Measurements from ENCODE around the gene UBIAD1. TPM values are rescaled to one million over a fixed set of nuclear protein-coding genes. Genes with fewer than 3 reads are reported as not detected.
A peak's percentile ranks its signal among the peaks of the same experiment; 100 is the strongest.

UBIAD1 gene
- total RNA-seq (2014; rRNA removed; shearing (Covaris generic)) (22.4 and 22.7 TPM in 2 replicates), total RNA-seq (2022) (27.9 and 28.9 TPM in 2 replicates), Bru-seq, nascent RNA (percentile 75 among the genes with signal in this experiment), BruChase-seq, experiment 1, labeled RNA remaining after a 6-hour chase (percentile 76 among the genes with signal in this experiment), BruChase-seq, experiment 2, labeled RNA remaining after a 2-hour chase (percentile 85 among the genes with signal in this experiment)
- long read RNA-seq, transcript UBIAD1-202 (2 exons, 3,646 nt) = major isoform, 81 of 86 reads
- long read RNA-seq, partial matches to known transcripts = 0 of 86 reads
- long read RNA-seq, other reads (novel, unspliced or antisense) = 3 of 86 reads

DNA sequence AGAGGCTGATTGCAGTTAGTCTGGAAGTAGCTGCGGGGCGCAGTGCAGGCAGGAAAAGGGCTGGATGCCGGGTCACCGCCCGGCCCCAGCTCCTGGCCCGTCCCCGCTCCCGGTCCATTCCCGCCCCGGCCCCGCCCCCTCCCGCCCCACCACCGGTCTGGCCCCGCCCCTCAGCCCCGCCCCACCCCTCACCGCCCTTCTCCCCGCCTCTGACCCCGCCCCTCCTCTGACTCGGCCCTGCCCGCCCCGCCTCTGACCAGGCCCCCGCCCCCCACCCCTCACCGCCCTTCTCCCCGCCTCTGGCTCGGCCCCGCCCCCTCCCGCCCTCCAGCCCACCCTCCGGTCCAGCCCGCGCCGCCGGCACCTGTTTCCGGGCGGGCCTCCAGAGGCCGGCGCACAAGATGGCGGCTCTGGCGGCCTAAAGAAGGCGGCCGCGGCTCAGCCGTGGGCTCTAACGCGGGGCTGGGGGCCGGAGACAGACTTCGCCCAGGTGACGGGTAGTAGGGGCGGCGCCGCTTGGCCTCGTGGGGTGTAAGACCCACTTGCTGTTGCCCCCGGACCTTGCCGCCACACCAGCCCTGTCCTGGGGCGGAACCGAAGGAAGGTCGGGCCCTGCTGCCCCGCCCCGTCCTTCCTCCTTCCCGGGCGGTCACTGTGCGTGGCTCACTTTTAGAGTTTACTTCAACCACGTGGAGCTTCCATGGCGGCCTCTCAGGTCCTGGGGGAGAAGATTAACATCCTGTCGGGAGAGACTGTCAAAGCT is at the start of gene UBIAD1:
Gene UBIAD1 (plus strand): TSS at position 367 of the 763 bp plus-strand sequence. CDS start 334 bp downstream, at position 701.
- no TSS peak for BruUV-seq (replicated peaks)
- Histone ChIP-seq H3K27ac (ENCODE audit: low read depth, low read length, poor library complexity, severe bottlenecking) (peak within 1 kb of the TSS; percentile 63), H3K4me3 (ENCODE audit: low read depth, low read length, poor library complexity, severe bottlenecking) (peak within 1 kb of the TSS; percentile 98), H4K20me1 (ENCODE audit: insufficient read depth, low read length) (no peaks in the 10 kb centered on the region), H2AFZ (ENCODE audit: low read length) (peak within 1 kb of the TSS; percentile 78), H3K4me2 (ENCODE audit: low read length) (peak within 1 kb of the TSS; percentile 94), H3K36me3 (ENCODE audit: insufficient read depth, low read length) (peaks cover 28% of the 10 kb centered on the region), H3K9me2 (ENCODE audit: insufficient read depth, low read length) (no peaks in the 10 kb centered on the region), H3K4me1 (ENCODE audit: insufficient read depth, low read length, poor library complexity, severe bottlenecking) (peaks cover 23% of the 10 kb centered on the region), H3K79me2 (ENCODE audit: insufficient read depth, low read depth, low read length) (peaks cover 45% of the 10 kb centered on the region), H3K9me3 (ENCODE audit: low read length) (no peaks in the 10 kb centered on the region)
- ChIA-PET CTCF (ENCODE audit: unreplicated experiment) (interaction anchor here (0.6 kb wide), 1 partner anchor 112 kb away, joined by 3 read pairs; no protein-coding TSS in a partner anchor), POLR2A (interaction anchor here (0.7 to 3.5 kb wide), 3 partner anchors 8 to 21 kb away, joined by 5 to 10 read pairs (median 9); partner anchors contain the start of gene MTOR)
- peak; percentile 91 for DNase-seq (ENCODE audit: low spot score)
- TF ChIP-seq CTCF (conservative IDR thresholded peaks at IDR 0.05; ENCODE audit: low read length) (no peak), EZH2phosphoT487 (IDR thresholded peaks at IDR 0.05; ENCODE audit: borderline replicate concordance, low read depth, low read length) (no peak)
- intact Hi-C loops (cut with micrococcal nuclease; ENCODE audit: unreplicated experiment) = no loop called here

DNA sequence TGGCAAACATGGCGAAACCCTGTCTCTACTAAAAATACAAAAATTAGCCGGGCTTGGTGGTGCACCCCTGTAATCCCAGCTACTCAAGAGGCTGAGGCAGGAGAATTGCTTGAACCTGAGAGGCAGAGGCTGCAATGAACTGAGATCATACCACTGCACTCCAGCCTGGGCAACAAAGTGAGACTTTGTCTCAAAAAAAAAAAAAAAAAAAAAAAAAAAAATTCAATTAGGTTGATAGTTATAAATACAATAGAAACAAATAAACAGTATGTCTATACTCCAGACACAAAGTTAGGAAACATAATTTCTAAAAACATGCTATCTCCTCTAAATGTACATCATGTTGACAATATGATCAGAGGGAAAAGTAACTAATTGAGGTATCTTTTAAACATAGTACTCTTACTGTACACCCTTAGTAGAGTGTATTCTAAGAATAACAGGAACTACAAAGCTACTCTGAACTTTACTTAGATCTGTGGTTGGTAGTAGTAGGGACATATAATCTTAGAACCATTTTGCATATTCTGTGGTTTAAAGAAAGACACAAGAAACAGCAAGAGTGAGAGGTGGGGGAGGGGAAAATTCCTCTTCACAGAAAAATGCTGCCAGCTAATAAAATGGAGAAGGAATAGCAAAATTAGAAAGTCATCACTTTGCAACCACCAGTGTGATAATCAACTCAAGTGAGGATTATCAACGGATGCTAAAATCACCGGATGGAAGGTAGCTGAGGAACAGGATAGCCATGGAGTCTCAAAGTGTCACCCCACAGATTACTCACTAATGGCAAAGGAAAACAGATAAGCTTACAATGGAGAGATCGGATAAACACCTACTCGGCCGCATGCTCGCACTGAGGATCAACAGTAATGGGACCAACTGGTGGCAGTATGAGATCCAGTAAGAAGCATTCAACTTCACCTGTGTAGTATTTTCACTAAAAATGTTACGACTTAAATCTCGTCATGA is 45.6 kb upstream of the UBIAD1 start:
- Histone ChIP-seq H3K36me3 (ENCODE audit: insufficient read depth, low read length) (peaks cover 87% of the 10 kb centered on the region), H3K79me2 (ENCODE audit: insufficient read depth, low read depth, low read length) (peaks cover 26% of the 10 kb centered on the region; the same call in 1 of the 2 replicates), H3K4me1 (ENCODE audit: insufficient read depth, low read length, poor library complexity, severe bottlenecking) (peaks cover 51% of the 10 kb centered on the region), H3K4me3 (ENCODE audit: low read depth, low read length, poor library complexity, severe bottlenecking) (peak overlapping the region; percentile 33), H3K9me2 (ENCODE audit: insufficient read depth, low read length) (no peaks in the 10 kb centered on the region), H3K9me3 (ENCODE audit: low read length) (no peaks in the 10 kb centered on the region), H2AFZ (ENCODE audit: low read length) (no peak overlapping the region), H3K27ac (ENCODE audit: low read depth, low read length, poor library complexity, severe bottlenecking) (peak overlapping the region; percentile 86), H4K20me1 (ENCODE audit: insufficient read depth, low read length) (no peaks in the 10 kb centered on the region), H3K4me2 (ENCODE audit: low read length) (peak overlapping the region; percentile 56)
- peak; percentile 73 for DNase-seq (ENCODE audit: low spot score)
- BruUV-seq (replicated peaks) = no TSS peak
- POLR2A ChIA-PET = interaction anchor here (0.6 to 2.2 kb wide), 5 partner anchors 14 to 1117 kb away, joined by 3 to 10 read pairs (median 4); partner anchors contain the start of gene MTOR
- TF ChIP-seq EZH2phosphoT487 (IDR thresholded peaks at IDR 0.05; ENCODE audit: borderline replicate concordance, low read depth, low read length) (no peak), CTCF (conservative IDR thresholded peaks at IDR 0.05; ENCODE audit: low read length) (no peak)
- intact Hi-C loops (cut with micrococcal nuclease; ENCODE audit: unreplicated experiment) = no loop called here
- CTCF ChIA-PET (ENCODE audit: unreplicated experiment) = no interaction called here

Measured in OCI-LY7 (cell line).